C4-2B (cell line): Measurements from ENCODE around the gene HTR3C.

Experiments
- CTCF ChIP-seq: fragments of 450-650 bp; conservative IDR thresholded peaks from 2 replicates; pipeline ENCODE4 v1.5.1; 2017; ENCODE audit warnings: mild to moderate bottlenecking
- ZFX ChIP-seq: fragments of 450-650 bp; IDR thresholded peaks from 2 replicates; pipeline ENCODE4 v1.6.1; 2017

DNA sequence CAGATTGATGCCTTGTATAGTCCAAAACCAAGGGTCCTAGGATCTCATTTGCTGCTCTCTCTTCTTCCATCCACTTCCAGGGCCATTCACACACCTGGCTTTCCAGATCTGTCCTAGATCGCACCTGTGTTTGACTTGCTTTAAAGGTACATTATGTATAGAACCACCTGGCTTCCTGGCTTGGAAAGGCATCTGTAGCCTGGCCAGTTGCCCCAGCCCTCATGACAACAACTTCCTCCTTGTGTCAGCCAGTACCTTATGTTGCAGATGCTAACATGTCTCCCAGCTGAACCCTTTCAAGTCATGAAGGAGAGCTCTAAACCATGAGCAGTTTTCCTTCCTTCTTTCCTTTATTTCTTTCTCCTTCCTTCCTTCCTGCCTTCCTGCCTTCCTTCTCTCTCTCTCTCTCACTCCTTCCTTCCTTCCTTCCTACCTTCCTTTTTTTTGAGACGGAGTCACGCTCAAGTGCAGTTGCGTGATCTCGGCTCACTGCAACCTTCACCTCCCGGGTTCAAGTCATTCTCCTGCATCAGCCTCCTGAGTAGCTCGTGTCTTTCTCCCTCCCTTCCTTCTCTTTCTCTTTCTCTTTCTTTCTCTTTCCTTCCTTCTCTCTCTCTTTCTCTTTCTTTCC, 2.5 kb upstream of the HTR3C start:
- no peak for TF ChIP-seq CTCF
- no peak for TF ChIP-seq ZFX
